HG02610 (cell line): Measurements from ENCODE around the gene OAS3.
"Not testable (repeated sequence)": the region's sequence is repeated elsewhere in the genome, so short reads cannot be mapped to it uniquely, and the experiment has no call there.

ENCODE experiments used
- ATAC-seq: cut with Tn5 transposase; IDR thresholded peaks from one replicate; pipeline ENCODE4 v1.9.1; 2021; ENCODE audit warnings: mild to moderate bottlenecking, moderate library complexity; ENCODE audit not compliant: unreplicated experiment

The OAS3 gene

DNA sequence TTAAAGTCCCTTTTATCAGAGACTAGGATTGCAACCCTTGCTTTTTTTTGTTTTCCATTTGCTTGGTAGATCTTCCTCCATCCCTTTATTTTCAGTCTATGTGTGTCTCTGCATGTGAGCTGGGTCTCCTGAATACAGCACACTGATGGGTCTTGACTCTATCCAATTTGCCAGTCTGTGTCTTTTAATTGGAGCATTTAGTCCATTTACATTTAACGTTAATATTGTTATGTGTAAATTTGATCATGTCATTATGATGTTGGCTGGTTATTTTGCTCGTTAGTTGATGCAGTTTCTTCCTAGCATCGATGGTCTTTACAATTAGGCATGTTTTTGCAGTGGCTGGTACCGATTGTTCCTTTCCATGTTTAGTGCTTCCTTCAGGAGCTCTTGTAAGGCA is 18.9 kb downstream of the OAS3 start:
- not testable (repeated sequence) for ATAC-seq

DNA sequence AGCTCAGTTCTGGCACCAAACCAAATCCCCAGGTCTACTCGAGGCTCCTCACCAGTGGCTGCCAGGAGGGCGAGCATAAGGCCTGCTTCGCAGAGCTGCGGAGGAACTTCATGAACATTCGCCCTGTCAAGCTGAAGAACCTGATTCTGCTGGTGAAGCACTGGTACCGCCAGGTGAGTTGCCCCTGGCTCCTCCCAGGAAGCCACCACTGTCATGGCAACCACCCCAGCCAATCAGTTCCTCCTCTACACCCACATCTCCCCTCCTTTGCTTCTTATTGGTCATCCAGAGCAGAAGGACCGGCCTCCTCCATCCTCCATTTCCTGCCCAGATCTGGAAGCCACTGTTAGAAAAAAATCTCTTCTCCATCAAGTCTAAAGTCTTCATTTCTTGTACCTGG is 22.8 kb downstream of the OAS3 start:
- ATAC-seq, result no peak

DNA sequence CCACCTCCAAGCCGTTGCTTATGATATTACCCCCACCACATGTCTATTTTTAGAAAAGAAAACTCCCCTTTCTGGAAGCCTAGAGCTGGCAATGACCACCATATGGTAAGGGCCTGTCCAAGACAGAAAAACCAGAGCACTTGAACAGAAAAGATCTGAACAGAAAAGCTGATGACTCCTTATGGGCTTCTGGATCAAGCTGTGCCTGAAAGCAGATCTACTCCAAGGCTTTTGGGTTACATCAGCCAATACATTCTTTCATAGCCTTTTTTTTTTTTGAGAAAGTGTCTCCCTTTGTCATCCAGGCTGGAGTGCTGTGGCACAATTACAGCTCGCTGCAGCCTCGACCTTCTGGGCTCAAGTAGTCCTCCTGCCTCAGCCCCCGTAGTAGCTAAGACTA is 23.3 kb downstream of the OAS3 start:
- ATAC-seq, result no peak

DNA sequence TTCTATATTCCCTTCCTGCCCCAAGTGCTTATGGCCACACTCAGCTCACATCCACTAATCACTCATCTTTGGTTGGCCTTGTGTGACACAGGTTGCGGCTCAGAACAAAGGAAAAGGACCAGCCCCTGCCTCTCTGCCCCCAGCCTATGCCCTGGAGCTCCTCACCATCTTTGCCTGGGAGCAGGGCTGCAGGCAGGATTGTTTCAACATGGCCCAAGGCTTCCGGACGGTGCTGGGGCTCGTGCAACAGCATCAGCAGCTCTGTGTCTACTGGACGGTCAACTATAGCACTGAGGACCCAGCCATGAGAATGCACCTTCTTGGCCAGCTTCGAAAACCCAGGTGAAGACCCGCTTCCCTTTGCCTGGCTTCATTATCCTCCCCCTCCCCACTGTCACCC is 24.3 kb downstream of the OAS3 start:
- no peak for ATAC-seq

DNA sequence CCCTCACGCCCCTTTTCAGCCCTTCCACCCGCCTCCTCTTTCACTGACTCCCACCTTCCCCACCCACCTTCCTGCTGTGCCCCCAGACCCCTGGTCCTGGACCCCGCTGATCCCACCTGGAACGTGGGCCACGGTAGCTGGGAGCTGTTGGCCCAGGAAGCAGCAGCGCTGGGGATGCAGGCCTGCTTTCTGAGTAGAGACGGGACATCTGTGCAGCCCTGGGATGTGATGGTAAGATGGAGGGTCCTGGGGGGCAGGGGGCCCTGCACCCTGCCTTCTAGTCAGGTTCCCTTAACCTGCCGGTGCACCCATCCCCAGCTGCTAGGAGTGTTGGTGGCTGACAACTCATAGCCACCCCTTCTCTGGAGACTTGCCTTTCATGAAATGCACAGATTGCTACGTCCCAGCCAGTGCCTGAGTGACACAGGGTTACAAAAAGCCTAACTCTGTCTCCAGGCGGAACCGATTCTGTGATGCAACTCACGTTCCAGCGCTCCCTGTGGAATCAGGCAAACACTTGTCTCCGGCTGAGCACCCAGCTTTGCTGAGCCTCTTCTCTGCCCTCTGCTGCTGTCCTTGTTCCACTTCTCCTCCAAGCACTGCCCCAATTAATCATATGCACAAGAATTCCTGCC is 25.1 kb downstream of the OAS3 start:
- no peak for ATAC-seq

DNA sequence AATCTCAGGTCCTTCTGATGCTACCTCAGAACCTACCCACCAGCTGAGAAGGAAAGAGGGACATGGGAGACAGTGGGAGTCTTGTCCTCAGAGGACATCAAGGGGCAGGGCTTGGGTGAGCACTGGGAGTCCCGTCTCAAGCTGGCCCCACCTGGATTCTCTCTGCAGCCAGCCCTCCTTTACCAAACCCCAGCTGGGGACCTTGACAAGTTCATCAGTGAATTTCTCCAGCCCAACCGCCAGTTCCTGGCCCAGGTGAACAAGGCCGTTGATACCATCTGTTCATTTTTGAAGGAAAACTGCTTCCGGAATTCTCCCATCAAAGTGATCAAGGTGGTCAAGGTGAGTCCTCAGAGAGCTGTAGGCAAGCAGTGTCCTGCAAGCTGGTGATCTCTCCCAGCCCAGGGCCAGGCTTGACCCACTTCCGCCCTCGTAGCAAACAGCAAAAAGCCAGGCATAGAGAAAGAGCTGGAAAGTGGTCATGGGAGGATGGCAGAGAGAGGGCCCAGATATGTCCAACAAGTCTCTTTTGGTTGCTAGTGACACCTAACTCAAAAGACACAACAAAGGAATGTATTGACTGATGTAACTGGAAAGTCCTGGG is 25.9 kb downstream of the OAS3 start:
- no peak for ATAC-seq

DNA sequence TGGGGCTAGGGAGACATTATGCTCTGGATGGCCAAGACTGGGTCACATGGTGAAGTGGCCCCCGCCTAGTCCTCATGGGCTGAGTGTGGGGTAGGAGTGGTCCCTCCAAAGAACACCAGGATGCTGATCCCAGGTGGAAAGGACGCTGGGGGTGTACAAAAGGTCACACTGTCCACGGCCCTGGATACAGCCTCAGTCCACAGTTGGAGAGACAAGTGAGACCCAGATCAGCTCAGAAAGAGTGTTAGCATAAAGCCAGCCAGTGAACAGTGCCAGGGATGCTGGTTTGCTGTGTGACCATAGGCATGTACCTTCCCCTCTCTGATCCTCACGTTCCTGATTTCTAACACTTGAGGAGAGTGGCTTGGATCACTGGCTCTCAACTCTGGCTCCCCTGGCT is 26.6 kb downstream of the OAS3 start:
- no peak for ATAC-seq

DNA sequence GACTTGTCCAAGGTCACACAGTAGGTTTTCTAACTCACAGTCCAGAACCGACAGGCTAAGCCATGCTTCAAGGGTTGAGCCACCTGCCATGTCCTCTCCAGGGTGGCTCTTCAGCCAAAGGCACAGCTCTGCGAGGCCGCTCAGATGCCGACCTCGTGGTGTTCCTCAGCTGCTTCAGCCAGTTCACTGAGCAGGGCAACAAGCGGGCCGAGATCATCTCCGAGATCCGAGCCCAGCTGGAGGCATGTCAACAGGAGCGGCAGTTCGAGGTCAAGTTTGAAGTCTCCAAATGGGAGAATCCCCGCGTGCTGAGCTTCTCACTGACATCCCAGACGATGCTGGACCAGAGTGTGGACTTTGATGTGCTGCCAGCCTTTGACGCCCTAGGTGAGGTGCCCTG is 27.4 kb downstream of the OAS3 start:
- no peak for ATAC-seq

DNA sequence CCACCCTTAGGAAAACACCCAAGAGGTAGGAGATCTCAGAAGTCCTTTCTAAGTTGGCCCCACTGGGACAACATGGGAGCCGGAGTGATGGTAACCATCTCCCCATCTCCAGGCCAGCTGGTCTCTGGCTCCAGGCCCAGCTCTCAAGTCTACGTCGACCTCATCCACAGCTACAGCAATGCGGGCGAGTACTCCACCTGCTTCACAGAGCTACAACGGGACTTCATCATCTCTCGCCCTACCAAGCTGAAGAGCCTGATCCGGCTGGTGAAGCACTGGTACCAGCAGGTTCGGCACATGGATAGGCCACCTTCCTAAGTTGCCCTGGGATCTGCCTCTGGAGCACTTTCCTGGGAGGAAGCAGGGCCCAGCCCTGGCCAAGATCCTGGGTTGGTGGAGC is 29.0 kb downstream of the OAS3 start:
- no peak for ATAC-seq

DNA sequence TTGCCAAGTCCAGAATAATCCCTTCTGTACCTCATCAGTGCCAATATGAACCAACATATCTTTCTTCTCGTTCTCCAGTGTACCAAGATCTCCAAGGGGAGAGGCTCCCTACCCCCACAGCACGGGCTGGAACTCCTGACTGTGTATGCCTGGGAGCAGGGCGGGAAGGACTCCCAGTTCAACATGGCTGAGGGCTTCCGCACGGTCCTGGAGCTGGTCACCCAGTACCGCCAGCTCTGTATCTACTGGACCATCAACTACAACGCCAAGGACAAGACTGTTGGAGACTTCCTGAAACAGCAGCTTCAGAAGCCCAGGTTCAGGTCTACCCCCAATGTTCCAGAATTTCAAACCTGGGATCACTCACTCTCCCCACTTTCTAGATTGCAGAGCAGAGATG is 29.6 kb downstream of the OAS3 start:
- ATAC-seq, result no peak

DNA sequence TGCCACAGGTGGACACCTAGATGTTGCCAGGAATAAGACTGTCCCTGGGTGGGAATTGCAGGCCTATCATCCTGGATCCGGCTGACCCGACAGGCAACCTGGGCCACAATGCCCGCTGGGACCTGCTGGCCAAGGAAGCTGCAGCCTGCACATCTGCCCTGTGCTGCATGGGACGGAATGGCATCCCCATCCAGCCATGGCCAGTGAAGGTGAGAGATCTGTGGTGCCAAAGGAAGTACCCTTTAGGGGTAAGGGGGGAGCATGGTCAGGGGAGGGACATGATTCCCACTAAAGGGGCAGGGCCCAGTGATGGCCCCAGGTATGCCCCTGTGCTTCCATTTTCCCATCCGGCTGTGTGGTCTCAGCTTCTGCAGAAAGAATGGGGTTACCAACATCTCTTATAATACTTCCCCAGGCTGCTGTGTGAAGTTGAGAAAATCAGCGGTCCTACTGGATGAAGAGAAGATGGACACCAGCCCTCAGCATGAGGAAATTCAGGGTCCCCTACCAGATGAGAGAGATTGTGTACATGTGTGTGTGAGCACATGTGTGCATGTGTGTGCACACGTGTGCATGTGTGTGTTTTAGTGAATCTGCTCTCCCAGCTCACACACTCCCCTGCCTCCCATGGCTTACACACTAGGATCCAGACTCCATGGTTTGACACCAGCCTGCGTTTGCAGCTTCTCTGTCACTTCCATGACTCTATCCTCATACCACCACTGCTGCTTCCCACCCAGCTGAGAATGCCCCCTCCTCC is 31.5 kb downstream of the OAS3 start:
- no peak for ATAC-seq

DNA sequence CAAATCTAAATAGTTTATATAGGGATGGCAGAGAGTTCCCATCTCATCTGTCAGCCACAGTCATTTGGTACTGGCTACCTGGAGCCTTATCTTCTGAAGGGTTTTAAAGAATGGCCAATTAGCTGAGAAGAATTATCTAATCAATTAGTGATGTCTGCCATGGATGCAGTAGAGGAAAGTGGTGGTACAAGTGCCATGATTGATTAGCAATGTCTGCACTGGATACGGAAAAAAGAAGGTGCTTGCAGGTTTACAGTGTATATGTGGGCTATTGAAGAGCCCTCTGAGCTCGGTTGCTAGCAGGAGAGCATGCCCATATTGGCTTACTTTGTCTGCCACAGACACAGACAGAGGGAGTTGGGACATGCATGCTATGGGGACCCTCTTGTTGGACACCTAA is 32.1 kb downstream of the OAS3 start:
- no peak for ATAC-seq

DNA sequence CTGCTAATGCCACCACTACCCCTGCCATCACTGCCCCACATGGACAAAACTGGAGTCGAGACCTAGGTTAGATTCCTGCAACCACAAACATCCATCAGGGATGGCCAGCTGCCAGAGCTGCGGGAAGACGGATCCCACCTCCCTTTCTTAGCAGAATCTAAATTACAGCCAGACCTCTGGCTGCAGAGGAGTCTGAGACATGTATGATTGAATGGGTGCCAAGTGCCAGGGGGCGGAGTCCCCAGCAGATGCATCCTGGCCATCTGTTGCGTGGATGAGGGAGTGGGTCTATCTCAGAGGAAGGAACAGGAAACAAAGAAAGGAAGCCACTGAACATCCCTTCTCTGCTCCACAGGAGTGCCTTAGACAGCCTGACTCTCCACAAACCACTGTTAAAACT is 33.0 kb downstream of the OAS3 start:
- no peak for ATAC-seq

DNA sequence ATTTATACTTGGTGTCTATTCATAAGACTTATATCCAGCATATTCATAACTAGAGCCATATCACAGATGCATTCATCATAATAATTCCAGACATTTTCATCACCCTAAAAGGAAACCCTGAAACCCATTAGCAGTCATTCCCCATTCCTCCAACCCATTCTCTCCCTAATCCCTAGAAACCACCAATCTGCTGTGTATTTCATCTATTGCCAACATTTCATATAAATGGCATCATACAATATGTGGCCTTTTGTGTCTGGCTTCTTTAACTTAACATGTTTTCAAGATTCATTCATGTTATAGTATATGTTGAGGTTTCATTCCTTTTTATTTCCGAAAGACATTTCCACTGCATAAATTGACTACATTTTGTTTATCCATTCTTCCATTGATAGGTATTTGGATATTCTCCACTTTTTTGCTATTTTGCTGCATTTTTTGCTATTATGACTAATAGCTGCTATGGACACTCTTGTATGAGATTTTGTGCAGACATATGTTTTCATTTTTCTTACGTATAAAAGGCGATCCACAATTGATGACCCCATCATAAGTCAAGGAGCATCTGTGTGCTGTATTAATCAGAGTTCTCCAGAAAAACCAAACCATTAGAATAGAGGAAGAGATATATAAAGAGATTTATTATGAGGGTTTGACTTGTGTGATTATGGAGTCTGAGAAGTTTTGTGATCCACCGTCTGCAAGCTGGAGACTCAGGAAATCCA is 34.9 kb downstream of the OAS3 start:
- ATAC-seq, result no peak

DNA sequence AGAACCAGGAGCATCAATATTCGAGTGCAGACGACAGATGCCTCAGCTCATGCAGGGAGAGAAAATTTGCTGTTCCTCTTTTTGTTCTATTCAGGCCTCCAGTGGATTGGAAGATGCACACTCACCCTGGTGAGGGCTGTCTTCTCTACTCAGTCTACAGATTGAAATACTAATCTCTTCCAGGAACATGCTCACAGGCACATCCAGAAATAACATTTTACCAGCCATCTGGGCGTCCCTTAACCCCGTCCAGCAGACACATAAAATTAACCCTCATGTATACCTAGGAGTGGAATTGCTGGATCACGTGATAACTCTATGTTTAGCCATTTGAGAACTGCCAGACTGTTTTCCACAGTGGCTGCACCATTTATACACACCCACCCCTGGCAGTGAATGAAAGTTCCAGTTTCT is 35.6 kb downstream of the OAS3 start:
- no peak for ATAC-seq

DNA sequence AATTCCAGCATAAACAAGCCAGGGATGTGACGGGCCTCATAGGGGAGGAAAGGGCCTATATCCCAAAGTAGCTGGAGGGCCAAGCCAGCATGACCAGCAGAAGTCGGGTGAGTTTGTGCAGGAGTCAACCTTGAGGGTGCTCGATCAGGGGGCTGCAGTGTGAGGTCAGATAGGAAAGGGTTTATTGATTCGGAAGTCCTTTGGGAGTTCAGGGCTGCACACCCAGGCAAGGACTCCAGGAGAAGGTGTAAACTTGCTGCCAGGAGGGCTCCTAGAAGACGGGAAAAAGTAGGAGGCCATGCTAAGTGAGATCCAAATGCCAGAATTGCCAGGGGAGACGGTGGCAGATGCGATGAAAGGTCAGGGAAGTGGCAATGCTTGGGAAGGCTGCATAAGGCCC is 36.6 kb downstream of the OAS3 start:
- ATAC-seq, result no peak

DNA sequence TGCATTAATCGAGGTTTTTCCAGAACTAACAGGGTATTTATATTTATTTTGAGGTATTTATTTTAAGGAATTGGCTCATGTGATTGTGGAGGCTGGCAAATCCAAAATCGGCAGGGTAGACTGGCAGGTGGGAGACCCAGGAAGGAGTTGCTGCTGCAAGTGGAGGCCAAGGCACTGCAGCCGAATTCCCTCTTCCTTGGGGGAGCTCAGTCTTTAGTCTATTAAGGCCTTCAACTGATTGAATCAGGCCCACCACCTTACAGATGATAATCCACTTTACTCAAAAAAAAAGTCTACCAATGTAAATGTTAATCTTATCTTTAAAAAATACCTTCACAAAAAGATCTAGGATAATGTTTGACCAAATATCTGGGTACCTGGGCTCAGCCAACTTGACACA is 38.9 kb downstream of the OAS3 start:
- no peak for ATAC-seq

DNA sequence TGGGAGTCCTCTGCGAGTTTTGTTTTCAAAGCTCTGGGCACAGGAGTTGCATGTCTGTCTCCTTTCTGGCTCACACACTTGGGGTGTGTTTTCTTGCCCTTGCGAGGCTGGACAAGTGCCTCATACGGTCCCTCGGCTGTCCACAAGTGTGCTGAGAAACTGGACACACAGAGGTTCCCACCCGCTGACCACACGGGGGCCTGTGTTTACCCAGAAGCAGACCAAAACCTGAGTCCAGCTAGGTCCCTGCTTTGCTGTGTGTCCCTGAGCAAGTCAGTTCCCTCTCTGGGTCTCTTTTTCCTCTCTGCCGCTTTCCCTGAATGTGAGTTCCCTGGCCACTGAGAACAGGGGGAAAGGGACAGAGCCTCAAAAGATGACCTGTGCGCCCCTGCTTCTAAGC is 39.4 kb downstream of the OAS3 start:
- ATAC-seq, result no peak

DNA sequence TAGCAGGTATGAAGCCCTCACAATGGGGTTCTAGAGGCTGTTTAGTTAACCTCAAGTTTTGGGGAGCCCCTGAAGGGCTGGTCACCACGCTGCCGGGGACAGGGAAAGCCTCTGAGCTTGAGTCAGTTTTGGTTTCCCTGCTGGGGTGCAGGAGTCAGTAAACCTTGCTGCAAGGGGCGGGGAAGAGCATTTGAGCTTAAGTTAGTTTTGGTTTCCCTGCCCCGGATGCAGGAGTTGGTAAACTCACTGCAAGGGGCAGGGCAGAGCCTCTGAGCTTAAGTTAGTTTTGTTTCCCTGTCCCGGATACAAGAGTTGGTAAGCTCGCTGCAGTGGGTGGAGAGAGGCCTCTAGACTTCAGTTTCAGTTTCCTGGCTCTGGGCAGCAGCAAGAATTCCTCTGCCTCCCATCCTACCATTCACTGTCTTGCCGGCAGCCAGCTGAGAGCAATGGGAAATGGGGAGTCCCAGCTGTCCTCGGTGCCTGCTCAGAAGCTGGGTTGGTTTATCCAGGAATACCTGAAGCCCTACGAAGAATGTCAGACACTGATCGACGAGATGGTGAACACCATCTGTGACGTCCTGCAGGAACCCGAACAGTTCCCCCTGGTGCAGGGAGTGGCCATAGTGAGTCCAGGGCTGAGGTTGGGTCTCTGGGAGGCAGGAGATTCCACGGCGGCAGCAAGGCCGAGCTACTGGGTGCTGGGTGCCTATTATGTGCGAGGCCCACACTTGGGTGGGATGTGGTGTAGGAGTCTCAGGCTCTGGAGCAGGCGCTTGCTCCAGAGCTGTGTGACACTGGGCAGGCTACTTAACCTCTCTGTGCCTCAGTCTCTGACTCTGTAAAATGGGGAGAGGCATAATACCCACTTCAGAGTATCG is 40.1 kb downstream of the OAS3 start, which contains the start of gene OAS2:
Gene OAS2, plus strand, starts transcription at position 357 of the 878 bp plus-strand sequence. Its CDS starts 90 bp downstream, at position 447.
- peak; percentile 88 for ATAC-seq

DNA sequence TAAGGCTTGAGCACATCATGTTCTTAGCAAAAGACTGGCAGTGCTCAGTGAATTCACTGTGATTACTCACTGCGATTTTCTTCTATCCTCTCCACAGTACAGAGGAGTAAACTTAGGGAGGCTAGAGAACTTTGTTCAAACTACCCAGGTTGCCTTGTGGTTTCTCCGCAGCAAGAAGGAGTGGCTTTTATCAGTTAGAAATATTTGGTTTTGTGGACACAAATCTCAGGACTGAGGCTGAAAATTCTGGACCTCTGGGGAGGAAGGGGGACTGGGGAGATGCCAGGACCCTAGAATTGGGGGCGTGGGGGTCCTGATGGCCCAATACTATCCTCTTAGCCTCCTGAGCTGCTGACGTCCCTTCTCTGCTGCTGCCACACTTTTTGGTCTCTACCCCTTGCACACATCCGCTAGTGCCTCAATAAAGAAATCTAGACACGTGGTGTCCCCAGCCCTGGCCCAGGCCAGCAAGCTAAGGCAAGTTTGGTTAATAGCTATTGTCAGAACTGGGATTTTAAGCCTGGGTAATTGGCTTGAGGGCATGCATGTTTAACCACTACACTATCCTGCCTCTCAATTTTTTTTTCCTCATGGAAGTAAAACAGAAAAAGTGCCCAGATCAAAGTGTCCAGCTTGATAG is 40.9 kb downstream of the OAS3 start:
- ATAC-seq, result peak; percentile 30
